Activated T-cell treated with anti-CD3 and anti-CD28 coated beads, Interleukin-2, amount 50 U/mL, for 72 hours (primary cell): Measurements from ENCODE around the gene NFIC. TPM values are rescaled to one million over a fixed set of nuclear protein-coding genes. Genes with fewer than 3 reads are reported as not detected.
"Not testable (repeated sequence)": the region's sequence is repeated elsewhere in the genome, so short reads cannot be mapped to it uniquely, and the experiment has no call there.

Experiments
- ATAC-seq, 2 donors: fragments of 150-1000 bp; cut with Tn5 transposase; replicated peaks in 1 of 2; 2 replicates each; pipeline ENCODE4 v1.10.0; 2021; ENCODE audit warnings: moderate library complexity in 2 of 2, mild to moderate bottlenecking in 1 of 2
- DNase-seq, 2 donors: peaks; one replicate each; pipeline ENCODE4 v3.0.0; 2021 to 2022; ENCODE audit warnings: mixed read lengths in 1 of 2
- H3K27ac Mint-ChIP-seq: one replicate; pipeline ENCODE4 v1.8.0; 2022; ENCODE audit warnings: mild to moderate bottlenecking, moderate library complexity, mixed read lengths
- H3K27me3 Mint-ChIP-seq: one replicate; pipeline ENCODE4 v1.8.0; 2022; ENCODE audit warnings: low read depth, mixed read lengths
- H3K36me3 Mint-ChIP-seq, 2 donors: one replicate each; pipeline ENCODE4 v1.8.0; 2022; ENCODE audit warnings: mixed read lengths in 2 of 2, mild to moderate bottlenecking in 1 of 2; ENCODE audit not compliant: insufficient read depth in 2 of 2
- H3K4me1 Mint-ChIP-seq: one replicate; pipeline ENCODE4 v1.8.0; 2022; ENCODE audit warnings: low read depth, mixed read lengths
- H3K4me3 Mint-ChIP-seq, 2 donors: one replicate each; pipeline ENCODE4 v1.8.0; 2022; ENCODE audit warnings: mild to moderate bottlenecking in 2 of 2, mixed read lengths in 2 of 2, moderate library complexity in 2 of 2
- H3K9me3 Mint-ChIP-seq, 2 donors: one replicate each; pipeline ENCODE4 v1.8.0; 2022; ENCODE audit warnings: mixed read lengths in 2 of 2
- total RNA-seq, 2 donors: library from RNA; stranded (reverse); gene quantifications; one replicate each; pipeline ENCODE4 v1.2.3, GENCODE V29; 2022

Gene NFIC
- total RNA-seq, 2 donors from 2014 or later: 19.8 to 24.8 TPM

GRCh38 chr19:3446657-3447056 lies 80.3 kb downstream of the NFIC start:
- not testable (repeated sequence) for H3K36me3 Mint-ChIP-seq, H3K9me3 Mint-ChIP-seq, ATAC-seq, H3K4me3 Mint-ChIP-seq, H3K27ac Mint-ChIP-seq, H3K27me3 Mint-ChIP-seq, DNase-seq
- peaks cover 10% of the 10 kb centered on the region for H3K4me1 Mint-ChIP-seq

DNA sequence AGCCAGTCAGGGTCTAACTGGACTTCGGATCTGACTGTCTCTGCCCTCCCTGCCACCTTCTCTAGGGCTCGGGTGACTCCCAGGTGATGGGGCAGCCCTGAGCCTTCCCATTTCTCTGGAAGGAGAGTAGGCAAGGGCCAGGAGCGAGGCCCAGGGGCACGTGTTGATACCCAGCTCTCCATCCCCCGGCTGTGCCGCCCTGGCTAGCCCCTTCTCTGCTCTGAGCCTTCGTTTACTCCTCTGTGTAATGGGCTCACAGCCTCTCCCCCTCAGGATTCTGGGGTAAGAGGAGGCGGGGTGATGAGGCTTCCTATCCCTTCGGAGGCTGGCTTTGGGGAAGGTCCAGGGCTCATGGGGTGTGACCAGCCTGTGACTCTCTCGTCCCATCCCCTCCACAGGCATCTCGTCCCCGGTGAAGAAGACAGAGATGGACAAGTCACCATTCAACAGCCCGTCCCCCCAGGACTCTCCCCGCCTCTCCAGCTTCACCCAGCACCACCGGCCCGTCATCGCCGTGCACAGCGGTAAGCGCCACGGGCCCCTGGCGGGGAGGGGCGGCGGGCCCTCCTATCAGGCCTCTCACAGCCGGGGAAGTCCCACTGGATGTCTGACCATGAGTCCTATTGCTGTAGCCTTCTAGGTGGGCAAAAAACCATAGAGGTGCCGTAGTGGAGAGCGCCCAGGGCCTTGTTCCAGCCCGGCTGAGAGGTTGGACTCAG lies 82.4 kb downstream of the NFIC start:
- H3K4me1 Mint-ChIP-seq: peaks cover 6% of the 10 kb centered on the region
- no peaks in the 10 kb centered on the region for H3K9me3 Mint-ChIP-seq
- peaks cover 2% of the 10 kb centered on the region in 2 donors for H3K36me3 Mint-ChIP-seq
- no peak overlapping the region for H3K27ac Mint-ChIP-seq
- ATAC-seq: no peak
- H3K27me3 Mint-ChIP-seq: no peaks in the 10 kb centered on the region
- no peak overlapping the region for H3K4me3 Mint-ChIP-seq
- no peak for DNase-seq

- Mint-ChIP-seq H3K4me1 (no peaks in the 10 kb centered on the region), H3K36me3 (peaks cover 2% of the 10 kb centered on the region in 2 donors), H3K9me3 (no peaks in the 10 kb centered on the region), H3K4me3 (no peak overlapping the region), H3K27ac (no peak overlapping the region), H3K27me3 (no peaks in the 10 kb centered on the region)
- peak in 1 of 2 donors; percentile 28 for ATAC-seq
- DNase-seq: no peak
Measured at GRCh38 chr19:3450796-3451411, 84.5 kb downstream of the NFIC start.

DNA sequence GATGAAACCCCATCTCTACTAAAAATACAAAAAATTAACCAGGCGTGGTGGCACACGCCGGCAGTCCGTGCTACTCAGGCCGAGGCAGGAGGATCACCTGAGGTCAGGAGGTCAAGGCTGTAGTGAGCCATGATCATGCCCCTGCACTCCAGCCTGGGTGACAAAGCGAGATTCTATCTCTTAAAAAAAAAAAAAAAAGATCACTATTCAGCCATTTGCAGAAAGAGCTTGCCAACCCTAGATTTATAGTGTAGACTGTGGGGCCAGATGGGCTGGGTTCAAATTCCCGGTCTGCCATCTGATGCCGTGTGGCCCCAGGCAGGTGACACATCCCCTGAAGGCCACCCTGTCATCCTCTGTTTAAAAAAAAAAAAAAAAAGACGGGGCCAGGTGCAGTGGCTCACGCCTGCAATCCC lies 85.1 kb downstream of the NFIC start:
- DNase-seq: no peak
- Mint-ChIP-seq H3K9me3 (no peaks in the 10 kb centered on the region), H3K4me1 (no peaks in the 10 kb centered on the region), H3K27me3 (no peaks in the 10 kb centered on the region), H3K4me3 (no peak overlapping the region), H3K36me3 (peaks cover 2% of the 10 kb centered on the region in 2 donors), H3K27ac (no peak overlapping the region)
- no peak for ATAC-seq

DNA sequence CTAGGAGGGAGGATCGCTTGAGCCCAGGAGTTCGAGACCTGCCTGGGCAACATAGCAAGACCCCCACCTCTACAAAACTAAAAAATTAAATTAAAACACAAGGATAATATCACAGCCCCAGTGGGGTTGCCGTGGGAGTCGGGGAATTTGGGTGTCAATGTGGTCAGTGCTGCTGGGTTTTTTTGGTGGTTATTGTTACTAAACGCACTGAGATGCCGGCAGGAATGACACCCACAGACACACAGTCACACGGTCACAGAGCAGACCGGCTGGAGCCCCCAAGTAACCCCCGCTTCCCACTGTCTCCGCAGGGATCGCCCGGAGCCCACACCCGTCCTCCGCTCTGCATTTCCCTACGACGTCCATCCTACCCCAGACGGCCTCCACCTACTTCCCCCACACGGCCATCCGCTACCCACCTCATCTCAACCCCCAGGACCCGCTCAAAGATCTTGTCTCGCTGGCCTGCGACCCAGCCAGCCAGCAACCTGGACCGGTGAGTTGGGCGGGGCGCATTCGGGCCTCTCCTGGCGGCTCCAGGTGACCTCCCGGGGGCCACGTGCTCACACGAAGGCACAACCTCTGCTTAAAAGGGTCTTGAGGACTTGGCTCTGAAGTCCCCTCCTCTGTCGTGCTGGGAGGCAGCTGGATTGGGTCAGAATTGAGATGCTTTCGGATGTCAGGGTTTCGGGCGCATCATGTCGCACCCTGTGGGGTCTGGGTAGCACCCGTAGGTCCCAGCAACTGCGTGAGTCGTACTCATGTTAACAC lies 86.0 kb downstream of the NFIC start:
- no peaks in the 10 kb centered on the region for H3K9me3 Mint-ChIP-seq
- H3K27me3 Mint-ChIP-seq: no peaks in the 10 kb centered on the region
- H3K4me1 Mint-ChIP-seq: no peaks in the 10 kb centered on the region
- no peak overlapping the region for H3K4me3 Mint-ChIP-seq
- ATAC-seq: no peak
- peaks cover 2% of the 10 kb centered on the region in 2 donors for H3K36me3 Mint-ChIP-seq
- H3K27ac Mint-ChIP-seq: no peak overlapping the region
- no peak for DNase-seq

DNA sequence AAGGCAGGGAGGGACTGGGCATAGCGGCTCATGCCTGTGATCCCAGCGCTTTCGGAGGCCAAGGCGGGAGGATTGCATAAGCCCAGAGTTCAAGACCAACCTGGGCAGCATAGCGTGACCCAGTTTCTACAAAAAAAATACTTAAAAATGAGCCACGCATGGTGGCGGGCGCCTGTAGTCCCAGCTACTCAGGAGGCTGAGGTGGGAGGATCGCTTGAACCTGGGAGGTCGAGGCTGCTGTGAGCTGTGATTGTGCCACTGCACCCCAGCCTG lies 86.5 kb downstream of the NFIC start:
- not testable (repeated sequence) for H3K4me3 Mint-ChIP-seq, DNase-seq, ATAC-seq, H3K36me3 Mint-ChIP-seq, H3K27ac Mint-ChIP-seq, H3K9me3 Mint-ChIP-seq, H3K4me1 Mint-ChIP-seq, H3K27me3 Mint-ChIP-seq

- DNase-seq (no peak), ATAC-seq (no peak)
- Mint-ChIP-seq H3K4me1 (no peaks in the 10 kb centered on the region), H3K36me3 (peaks cover 2% of the 10 kb centered on the region in 2 donors), H3K27me3 (no peaks in the 10 kb centered on the region), H3K27ac (no peak overlapping the region), H3K4me3 (no peak overlapping the region), H3K9me3 (no peaks in the 10 kb centered on the region)
Measured at GRCh38 chr19:3453840-3454239, 87.5 kb downstream of the NFIC start.

DNA sequence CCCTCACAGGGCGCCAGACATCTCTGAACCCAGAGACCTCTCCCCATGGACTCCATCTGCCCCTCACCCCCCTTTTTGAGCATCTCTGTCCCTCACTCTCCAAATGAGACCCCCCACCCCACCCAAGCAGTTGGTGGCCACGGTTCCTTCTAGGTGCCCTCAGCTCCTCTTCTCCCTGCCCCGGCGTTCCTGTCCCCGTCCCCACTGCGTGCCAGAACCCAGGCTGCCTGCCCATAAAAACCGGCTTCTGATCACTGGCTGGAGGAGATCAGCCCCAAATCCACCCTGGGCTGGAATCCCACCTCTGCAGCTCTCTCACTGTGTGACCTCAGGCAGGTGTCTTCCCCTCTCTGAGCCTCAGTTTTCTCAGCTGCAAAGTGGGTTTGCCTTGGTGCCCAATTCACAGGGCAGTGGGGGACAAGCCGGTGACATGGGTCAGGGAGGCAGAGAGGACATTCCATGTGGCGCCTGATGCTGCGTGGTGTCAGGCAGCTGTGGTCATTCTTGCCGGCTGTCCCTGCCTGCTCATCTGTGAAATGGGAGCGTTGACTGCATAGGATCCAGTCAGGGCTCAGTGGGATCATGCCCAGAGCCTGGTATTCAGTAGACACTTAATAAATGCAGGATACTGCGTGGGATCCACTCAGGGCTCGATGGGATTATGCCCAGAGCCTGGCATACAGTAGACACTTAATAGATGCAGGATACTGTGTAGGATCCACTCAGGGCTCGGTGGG lies 88.4 kb downstream of the NFIC start:
- DNase-seq (no peak), ATAC-seq (no peak)
- Mint-ChIP-seq H3K27me3 (no peaks in the 10 kb centered on the region), H3K4me1 (no peaks in the 10 kb centered on the region), H3K36me3 (peaks cover 2% of the 10 kb centered on the region in 2 donors), H3K9me3 (no peaks in the 10 kb centered on the region), H3K27ac (no peak overlapping the region), H3K4me3 (no peak overlapping the region)

DNA sequence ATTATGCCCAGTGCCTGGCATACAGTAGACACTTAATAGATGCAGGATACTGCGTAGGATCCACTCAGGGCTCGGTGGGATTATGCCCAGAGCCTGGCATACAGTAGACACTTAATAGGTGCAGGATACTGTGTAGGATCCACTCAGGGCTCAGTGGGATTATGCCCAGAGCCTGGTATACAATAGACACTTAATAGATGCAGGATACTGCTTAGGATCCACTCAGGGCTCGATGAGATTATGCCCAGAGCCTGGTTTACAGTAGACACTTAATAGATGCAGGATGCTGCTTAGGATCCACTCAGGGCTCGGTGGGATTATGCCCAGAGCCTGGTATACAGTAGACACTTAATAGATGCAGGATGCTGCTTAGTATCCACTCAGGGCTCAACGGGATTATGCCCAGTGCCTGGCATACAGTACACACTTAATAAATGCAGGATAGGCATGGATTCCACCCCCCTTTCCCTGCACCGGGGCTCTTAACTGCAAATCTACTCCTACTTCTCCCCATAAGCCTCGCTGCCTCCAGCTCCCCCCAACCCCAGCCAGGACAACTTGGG lies 89.1 kb downstream of the NFIC start:
- Mint-ChIP-seq H3K4me3 (peak overlapping the region in 1 of 2 donors; percentile 2), H3K4me1 (no peaks in the 10 kb centered on the region), H3K27ac (no peak overlapping the region), H3K36me3 (peaks cover 2% of the 10 kb centered on the region in 2 donors), H3K9me3 (no peaks in the 10 kb centered on the region), H3K27me3 (no peaks in the 10 kb centered on the region)
- no peak for ATAC-seq
- no peak for DNase-seq

DNA sequence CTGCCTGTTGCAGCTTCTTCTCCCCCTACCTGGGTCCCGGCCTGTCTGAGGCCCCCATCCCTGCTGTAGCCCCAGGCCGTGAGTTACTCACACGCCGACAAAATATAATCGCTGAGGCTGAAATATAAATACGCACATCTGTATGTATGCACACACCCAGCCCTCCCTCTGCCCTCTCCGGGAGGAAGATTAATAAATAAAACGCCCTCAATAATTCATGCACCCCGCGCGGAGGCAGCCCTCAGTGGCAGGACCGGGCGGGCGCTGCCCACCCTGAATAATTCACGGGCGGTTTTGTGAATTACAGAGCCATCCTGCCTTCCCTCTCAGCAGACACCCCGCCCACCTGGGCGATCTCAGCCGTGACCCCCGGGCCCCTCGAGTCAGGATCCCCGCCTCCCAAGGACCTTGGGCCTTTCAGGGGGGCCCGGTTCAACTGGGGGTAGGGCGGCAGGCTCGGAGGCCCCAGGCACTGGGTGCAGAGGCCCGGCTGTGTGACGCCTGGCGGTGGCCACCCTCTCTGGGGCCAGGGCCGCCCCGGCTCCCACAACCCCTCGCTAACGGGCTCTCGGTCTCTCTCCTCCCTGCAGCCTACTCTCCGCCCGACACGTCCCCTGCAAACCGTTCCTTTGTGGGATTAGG lies 89.7 kb downstream of the NFIC start:
- H3K36me3 Mint-ChIP-seq: peaks cover 2% of the 10 kb centered on the region in 2 donors
- no peak for DNase-seq
- H3K9me3 Mint-ChIP-seq: no peaks in the 10 kb centered on the region
- no peak overlapping the region for H3K27ac Mint-ChIP-seq
- no peak for ATAC-seq
- no peaks in the 10 kb centered on the region for H3K4me1 Mint-ChIP-seq
- H3K27me3 Mint-ChIP-seq: no peaks in the 10 kb centered on the region
- H3K4me3 Mint-ChIP-seq: peak overlapping the region in 1 of 2 donors; percentile 2

DNA sequence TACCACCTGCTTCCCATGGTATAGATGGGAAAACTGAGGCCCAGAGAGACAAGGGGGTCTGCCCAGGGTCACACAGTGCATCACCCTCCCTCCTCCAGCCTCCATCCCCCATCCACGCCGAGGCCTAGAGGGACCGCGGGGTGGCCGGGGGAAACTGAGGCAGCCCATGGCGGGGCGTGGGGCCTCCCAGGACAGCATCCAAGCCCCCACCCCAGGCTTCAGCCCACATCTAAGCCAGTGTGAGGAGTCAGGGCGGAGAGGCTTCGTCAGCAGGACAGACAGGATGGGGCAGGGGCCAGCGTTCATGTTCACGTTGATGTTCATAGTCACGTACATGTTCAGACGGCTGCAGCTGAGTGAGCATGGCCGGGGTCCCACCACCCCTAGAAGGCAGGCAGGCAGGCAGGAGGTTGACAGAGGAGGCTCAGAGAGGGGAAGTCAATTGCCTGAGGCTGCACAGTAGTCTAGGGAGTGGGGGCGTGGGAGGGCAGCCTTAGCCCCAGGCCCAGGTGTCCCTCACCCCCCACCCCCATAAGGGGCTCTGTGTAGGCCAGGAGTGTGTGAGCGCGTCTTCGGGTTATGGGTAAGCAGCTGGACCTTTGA lies 90.6 kb downstream of the NFIC start:
- H3K4me1 Mint-ChIP-seq: no peaks in the 10 kb centered on the region
- no peak overlapping the region for H3K27ac Mint-ChIP-seq
- DNase-seq (no peak), ATAC-seq (peak in 1 of 2 donors; percentile 13)
- peaks cover 2% of the 10 kb centered on the region in 2 donors for H3K36me3 Mint-ChIP-seq
- no peak overlapping the region for H3K4me3 Mint-ChIP-seq
- H3K9me3 Mint-ChIP-seq: no peaks in the 10 kb centered on the region
- H3K27me3 Mint-ChIP-seq: no peaks in the 10 kb centered on the region

- no peak for DNase-seq
- H3K27me3 Mint-ChIP-seq: no peaks in the 10 kb centered on the region
- no peak overlapping the region for H3K4me3 Mint-ChIP-seq
- H3K36me3 Mint-ChIP-seq: peaks cover 0 to 2% of the 10 kb centered on the region in 2 donors
- H3K27ac Mint-ChIP-seq: no peak overlapping the region
- peak in 1 of 2 donors; percentile 7 for ATAC-seq
- no peaks in the 10 kb centered on the region for H3K4me1 Mint-ChIP-seq
- H3K9me3 Mint-ChIP-seq: no peaks in the 10 kb centered on the region
Measured at GRCh38 chr19:3457528-3458228, 91.3 kb downstream of the NFIC start.
